Midbrain (tissue), 1 donor: ENCODE measurements around the gene MYO7A.

Experiments used
- DNase-seq: peaks from one replicate; lab custom pipeline; 2025; lab: John Stamatoyannopoulos, UW

MYO7A gene

DNA sequence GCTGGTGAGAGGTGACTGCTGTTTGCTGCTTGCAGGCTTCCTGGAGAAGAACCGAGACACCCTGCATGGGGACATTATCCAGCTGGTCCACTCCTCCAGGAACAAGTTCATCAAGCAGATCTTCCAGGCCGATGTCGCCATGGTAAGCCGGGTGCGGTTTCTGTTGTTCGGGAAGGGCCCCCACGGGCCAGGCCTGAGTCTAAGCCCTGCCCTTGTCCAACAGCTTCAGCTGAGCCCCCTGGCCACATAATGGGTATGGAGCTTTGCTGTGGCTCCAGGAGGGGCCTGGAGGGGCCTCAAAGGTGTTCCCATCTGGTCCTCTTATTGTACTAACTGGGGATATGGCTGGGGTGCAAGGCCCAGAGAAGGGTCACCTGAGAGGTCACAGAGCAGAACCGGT is 38.0 kb downstream of the MYO7A start:
- DNase-seq, result no peak

- no peak for DNase-seq
These were observed 39.1 kb downstream of the MYO7A start for GRCh38 chr11:77167111-77167626.

DNA sequence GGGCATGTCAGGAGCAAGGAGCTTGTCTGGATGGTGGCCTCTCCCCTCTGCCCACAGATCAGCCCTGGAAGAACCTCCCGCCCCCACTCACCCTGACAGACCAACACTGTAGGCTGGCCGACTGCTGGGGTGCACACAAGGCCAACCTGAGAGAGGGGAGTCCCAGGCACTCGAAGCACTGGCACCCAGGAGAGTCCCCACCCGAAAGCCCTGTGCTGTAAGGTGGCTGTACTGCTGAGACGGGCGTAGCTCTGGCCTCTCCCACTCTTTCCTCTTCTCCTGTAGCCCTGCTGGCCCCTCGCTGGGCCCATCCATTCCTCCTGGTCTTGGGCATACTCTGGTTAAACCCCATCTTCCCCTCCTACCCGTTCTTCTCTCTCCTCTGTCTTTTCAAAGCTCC is 39.7 kb downstream of the MYO7A start:
- DNase-seq, result no peak

DNA sequence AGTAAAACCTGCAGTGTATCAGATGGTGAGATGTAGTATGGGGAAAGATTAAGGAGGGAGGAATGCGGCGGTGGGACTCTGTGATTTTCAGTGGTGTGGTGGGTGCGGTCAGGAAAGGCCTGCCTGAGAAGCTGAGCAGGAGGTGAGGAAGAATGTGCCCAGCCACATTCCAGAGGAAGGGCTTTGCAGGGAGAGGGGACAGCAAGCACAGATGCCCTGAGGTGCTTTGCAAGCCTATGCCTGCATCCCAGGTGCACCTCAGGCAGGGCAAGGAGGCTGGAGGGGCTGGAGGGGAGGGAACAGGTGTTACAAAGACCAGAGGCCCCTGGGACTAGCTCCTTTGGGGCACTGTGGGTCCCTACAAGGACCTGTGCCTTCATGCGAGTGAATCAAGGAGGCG is 42.1 kb downstream of the MYO7A start:
- DNase-seq, result no peak

- no peak for DNase-seq
These were observed 43.2 kb downstream of the MYO7A start for GRCh38 chr11:77171254-77171653.

DNA sequence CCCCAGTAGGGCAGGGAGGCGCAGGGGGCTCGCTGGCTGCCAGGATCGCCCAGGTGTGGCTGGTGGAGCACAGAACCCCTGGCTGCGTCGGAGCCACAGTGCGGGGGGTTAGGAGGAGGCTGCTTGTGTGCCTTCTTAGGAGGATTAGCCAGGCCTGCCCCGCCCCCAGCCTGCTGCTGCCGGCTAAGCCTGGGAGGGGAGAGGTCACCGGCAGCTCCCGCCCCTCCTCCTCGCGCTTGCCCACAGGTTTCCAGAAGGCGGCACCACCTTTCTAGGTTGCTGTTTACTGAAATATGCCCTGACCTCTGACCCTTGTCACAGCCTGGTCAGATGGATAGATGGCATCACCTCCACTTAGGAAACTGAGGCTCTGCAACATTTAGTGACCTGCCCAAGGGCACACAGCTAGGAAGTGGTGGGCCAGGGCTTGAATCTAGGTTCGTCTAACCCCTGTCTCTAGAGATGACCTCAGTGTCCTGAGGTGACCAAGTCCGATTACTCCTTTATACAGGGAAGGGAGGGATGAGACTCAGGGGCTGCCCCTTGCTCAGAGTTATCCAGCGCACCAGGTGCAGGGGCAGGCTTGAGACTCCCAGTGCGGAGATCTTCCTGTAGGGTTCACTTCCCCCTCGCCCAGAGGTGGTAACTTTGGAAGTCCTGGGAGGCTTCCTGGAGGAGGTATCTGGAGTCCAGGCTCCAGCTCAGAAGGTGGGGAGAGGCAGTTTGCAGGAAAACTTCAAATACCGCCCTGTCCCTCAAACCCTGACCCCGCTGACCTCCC is 44.0 kb downstream of the MYO7A start:
- no peak for DNase-seq

DNA sequence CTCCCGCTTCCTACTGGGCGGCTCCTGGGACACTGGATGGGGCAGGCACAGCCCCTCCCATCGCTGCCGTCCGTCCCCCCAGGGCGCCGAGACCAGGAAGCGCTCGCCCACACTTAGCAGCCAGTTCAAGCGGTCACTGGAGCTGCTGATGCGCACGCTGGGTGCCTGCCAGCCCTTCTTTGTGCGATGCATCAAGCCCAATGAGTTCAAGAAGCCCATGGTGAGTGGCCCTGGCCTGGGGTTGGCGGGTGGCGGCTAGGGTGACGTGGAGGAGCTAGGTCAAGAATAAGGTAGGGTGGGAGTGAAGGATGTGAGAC is 44.6 kb downstream of the MYO7A start:
- DNase-seq, result no peak

DNA sequence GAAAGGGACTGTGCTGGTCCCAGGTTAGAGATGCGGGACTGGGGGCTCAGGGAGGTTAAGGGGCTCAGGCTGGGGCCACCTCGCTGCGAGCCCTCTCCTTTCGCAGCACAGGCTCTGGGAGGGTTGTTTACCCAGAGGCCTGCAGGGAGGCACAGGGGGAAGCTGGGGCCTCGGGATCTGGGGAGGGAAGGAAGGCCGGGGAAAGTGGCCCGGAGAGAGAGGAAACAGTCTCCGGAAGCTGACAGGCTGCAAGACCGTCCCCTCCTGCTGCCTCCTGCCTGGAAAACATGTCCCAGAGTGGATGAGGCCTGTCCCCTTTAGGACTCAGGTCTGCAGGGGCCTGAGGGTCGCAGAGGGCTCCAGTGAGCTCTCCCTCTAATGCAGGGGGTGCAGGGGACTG is 45.4 kb downstream of the MYO7A start:
- DNase-seq, result no peak

DNA sequence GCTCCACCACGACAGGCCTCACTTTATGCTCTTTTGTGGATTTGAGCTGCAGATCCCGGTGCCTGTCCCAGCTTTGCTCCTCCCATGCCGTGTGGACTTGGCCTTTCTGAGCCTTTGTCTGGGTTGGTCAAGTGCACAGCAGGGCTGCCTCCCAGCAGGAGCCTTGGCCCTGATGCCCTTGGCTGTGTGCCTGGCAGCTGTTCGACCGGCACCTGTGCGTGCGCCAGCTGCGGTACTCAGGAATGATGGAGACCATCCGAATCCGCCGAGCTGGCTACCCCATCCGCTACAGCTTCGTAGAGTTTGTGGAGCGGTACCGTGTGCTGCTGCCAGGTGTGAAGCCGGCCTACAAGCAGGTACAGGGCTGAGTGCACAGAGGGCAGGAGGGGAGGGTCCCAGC is 46.5 kb downstream of the MYO7A start:
- no peak for DNase-seq

DNA sequence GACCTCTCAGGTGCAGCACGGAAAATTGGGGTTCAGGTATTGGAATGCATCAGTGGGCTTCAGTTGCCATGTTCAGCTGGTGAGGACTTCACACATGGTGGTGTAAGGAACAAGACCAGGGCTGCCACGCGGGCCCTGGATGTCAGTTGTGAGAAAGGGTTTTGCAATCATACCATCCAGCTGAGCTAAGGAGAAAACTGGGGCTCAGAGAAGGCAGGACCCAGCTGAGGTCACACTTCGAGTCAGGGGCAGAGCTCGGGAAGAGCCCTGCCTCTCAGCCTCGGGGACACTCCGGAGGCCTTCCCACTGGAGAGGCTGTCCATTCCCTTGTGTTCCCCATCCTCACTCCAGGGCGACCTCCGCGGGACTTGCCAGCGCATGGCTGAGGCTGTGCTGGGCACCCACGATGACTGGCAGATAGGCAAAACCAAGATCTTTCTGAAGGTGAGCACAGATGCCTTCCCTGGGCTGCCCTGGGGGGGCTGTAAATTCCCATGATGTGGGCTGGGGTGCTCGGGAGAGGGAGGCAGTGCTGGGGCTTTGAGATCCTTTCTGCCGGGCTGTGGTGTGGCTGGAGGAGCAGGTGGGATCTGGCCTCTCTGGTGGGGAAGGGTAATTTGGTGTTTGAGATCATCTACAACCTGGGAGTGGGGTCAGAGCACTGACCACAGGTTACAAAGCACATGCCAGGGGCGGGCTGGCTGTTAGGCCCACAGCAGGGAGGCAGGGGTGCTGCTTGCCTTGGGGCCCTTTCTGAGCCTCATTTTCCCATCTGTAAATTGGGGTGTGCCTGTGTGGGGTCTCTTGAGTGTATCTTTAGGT is 47.2 kb downstream of the MYO7A start:
- peak; percentile 5 for DNase-seq

DNA sequence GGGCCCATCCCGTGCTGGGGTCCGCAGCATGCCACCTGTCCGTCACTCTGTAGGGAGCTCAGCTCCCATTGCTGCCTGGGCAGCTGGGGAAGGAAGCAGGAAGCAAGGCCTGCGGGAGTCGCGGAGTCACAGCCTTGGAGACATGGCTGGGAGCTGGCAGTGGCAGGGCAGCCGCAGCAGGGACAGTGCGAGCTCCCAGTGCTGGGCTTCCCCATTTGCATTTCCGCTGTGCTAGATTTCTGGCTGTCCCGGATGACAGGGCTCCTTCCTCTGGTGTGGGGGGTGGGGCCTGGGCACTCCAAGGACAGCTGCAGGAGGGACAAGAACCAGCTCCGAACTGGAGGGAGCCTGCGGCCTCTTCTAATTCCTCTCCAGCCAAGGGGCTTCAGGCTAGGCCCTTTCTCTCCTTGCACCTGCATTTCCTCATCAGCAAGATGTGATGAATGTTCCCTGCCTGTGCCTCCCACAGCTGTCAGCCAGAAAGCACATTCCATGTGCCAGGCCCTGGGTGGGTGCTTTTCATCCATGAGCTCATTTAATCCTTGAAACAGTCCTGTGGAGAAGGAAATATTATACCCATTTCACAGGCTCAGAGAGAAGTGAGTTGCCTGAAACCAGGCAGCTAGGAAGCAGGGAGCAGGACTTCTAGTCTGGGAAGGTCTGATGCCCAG is 48.0 kb downstream of the MYO7A start:
- DNase-seq, result peak; percentile 24

GRCh38 chr11:77176996-77177395 is 49.0 kb downstream of the MYO7A start:
- DNase-seq, result no peak

- DNase-seq, result no peak
These were observed 50.1 kb downstream of the MYO7A start for GRCh38 chr11:77178150-77178549.

DNA sequence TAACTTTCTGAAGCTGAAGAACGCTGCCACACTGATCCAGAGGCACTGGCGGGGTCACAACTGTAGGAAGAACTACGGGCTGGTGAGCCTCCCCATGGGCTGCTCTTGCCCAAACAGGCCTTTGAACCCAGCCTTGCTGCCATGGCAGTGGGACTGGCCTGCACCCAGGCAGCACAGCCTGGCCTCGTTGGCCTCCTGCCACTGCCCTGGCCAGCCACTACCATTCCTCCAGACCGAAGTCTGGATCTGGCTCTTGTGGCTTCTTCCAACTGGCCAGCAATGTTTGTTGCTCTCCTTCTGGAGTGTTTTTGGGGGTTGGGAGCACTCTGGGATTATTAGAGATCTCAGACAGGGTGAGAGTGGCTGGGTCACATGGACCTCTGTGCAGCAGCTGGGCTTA is 51.0 kb downstream of the MYO7A start:
- peak; percentile 63 for DNase-seq

- no peak for DNase-seq
These were observed 51.6 kb downstream of the MYO7A start for GRCh38 chr11:77179681-77180080.

DNA sequence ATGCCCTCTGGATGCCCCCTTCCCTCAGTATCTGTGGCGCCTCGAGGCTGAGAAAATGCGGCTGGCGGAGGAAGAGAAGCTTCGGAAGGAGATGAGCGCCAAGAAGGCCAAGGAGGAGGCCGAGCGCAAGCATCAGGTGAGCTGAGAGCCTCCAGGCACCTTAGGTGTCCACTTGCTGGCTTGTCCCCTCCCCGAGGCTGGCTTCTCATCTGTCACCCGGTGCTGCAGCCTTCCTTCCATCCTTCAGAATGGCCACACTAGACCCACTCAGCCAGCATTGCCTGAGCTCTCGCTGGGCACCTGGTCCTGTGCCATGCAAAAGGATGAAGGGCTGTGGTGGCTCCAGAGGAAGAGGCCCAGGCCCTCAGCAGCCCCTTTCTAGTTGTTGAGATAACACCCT is 52.3 kb downstream of the MYO7A start:
- no peak for DNase-seq

DNA sequence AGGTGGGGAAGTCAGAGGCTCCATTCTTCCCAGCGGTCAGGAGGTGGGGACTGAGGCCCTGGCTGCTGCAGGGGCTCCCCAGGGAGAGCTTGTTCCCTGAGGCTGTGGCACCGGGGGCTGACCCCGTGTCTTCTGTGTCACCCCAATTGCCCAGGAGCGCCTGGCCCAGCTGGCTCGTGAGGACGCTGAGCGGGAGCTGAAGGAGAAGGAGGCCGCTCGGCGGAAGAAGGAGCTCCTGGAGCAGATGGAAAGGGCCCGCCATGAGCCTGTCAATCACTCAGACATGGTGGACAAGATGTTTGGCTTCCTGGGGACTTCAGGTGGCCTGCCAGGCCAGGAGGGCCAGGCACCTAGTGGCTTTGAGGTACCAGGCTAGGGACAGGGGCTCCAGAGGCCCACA is 53.2 kb downstream of the MYO7A start:
- no peak for DNase-seq

DNA sequence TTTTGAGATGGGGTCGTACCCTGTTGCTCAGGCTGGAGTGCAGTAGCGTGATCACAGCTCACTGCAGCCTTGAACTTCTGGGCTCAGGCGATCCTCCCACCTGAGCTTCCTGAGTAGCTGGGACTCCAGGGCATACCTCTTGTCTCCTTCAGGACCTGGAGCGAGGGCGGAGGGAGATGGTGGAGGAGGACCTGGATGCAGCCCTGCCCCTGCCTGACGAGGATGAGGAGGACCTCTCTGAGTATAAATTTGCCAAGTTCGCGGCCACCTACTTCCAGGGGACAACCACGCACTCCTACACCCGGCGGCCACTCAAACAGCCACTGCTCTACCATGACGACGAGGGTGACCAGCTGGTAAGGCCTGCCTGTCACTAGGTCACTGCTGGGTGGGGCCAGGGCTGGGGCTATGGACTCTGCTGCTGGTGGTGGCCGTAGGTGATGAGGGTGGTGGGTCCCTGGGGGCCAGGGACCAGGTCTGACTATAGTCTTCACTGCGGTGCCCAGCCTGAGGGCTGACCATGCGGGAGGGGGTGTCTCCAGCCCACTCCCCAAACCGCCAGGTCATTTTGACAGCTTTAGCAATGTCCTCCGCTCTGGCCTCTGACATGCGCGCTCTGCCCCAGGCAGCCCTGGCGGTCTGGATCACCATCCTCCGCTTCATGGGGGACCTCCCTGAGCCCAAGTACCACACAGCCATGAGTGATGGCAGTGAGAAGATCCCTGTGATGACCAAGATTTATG is 53.9 kb downstream of the MYO7A start:
- no peak for DNase-seq

GRCh38 chr11:77182542-77183430 is 54.7 kb downstream of the MYO7A start:
- DNase-seq, result no peak

DNA sequence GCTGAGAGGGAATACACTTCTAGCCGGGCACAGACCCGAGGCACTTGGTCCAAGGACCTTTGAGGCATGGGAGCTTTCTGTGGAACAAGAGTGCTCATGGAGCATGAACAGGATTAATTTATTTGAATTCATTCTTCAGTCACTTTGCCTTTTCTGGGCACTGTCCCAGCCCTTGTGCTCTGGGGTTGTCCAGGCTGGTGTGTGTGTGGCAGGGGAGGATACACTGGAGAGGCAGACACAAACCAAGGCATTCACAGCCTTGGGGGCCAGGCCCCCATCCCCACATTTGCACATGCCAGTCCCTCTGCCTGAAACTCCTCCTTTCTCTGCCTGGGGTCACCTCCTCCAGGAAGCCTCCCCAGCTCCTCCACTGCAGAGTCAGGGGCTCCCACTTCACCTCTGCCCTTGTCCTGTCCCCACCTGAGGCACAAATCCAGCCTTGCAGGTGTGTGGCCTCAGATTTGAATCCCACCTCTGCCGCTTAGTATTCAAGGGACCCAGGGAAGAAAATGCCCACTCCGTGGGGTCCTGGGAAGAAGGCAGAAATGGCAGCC is 55.5 kb downstream of the MYO7A start:
- peak; percentile 75 for DNase-seq
